ENCODE data around the gene CD70. TPM values are rescaled to one million over a fixed set of nuclear protein-coding genes. Genes with fewer than 3 reads are reported as not detected.
"Not testable (repeated sequence)": the region's sequence is repeated elsewhere in the genome, so short reads cannot be mapped to it uniquely, and the experiment has no call there.

The CD70 gene
- polyA plus RNA-seq, 1 donor: 0.72 TPM

DNA sequence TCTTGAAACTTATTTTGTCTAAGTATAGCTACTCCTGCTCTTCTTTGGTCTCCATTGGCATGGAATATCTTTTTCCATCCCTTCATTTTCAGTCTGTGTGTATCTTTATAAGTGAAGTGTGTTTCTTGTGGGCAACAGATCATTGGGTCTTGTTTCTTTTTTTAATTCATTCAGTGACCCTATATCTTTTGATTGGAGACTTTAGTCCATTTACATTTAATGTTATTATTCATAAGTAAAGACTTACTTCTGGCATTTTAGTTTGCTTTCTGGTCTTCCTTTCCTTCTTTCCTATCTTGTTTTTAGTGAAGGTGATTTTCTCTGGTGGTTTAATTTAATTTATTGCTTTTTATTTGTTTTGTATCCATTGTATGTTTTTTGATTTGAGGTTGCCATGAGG is 19.8 kb downstream of the CD70 start:
- DNase-seq (ENCODE audit: low read depth): no peak

GRCh38 chr19:6570764-6571163 is 20.2 kb downstream of the CD70 start:
- DNase-seq (ENCODE audit: low read depth): no peak

- DNase-seq (ENCODE audit: low read depth): no peak
Observed at GRCh38 chr19:6568816-6569215, 22.1 kb downstream of the CD70 start.

DNA sequence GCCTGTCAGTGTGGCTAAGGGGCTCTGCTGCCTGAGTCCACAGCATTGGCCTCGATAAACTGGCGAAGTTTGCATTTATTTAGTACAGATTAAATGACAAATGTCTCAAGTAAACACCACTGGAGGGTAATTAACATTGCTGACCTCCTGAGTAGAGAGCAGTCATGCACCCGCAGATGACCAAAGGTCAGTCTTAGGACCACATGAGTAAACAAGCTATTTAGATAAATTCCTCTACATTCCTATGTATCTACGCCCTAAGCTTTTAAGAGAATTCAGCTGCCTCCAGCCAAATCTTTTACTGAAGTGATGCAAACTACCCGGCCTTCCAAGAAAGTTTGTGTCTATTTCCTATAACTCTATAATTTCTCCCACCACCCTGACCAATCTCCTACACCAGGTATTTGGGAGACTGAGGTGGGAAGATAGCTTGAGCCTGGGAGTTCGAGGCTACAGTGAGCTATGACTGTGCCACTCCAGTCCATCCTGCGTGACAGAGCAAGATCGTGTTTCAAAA is 22.9 kb downstream of the CD70 start:
- no peak for DNase-seq (ENCODE audit: low read depth)

GRCh38 chr19:6566727-6567126 is 24.2 kb downstream of the CD70 start:
- not testable (repeated sequence) for DNase-seq (ENCODE audit: low read depth)

DNA sequence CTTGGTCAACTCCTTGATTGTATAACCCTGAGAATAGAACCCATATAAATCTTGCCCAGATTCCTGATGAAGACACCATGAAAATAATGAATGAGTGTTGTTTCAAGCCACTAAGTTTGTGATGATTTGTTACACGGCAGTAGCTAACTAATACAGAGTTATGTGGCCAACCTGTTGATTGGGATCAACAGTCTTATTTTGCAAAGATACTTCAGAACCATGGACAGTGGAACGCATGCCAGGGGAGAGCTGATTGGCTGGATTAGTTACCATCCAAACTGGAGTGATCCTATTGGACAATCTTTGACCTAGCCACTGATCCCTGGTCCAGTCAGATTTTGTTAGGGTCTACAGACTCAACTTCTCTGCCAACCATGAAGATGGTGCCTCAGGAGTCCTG is 26.6 kb downstream of the CD70 start:
- DNase-seq (ENCODE audit: low read depth): no peak

DNA sequence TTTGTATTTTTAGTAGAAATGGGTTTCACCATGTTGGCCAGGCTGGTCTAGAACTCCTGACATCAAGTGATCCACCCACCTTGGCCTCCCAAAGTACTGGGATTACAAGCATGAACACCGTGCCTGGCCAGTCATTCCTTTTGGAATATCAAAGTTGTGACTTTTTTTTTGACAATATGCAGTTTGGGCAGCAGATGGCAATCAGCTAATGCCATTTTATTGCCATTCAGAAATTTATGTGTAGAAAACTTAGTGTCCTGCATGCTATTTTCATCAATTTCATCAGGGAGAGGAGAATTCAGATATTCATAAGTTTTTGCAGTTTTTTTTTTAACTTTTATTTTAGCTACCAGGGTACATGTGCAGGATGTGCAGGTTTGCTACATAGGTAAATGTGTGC is 28.5 kb downstream of the CD70 start:
- not testable (repeated sequence) for DNase-seq (ENCODE audit: low read depth)

DNA sequence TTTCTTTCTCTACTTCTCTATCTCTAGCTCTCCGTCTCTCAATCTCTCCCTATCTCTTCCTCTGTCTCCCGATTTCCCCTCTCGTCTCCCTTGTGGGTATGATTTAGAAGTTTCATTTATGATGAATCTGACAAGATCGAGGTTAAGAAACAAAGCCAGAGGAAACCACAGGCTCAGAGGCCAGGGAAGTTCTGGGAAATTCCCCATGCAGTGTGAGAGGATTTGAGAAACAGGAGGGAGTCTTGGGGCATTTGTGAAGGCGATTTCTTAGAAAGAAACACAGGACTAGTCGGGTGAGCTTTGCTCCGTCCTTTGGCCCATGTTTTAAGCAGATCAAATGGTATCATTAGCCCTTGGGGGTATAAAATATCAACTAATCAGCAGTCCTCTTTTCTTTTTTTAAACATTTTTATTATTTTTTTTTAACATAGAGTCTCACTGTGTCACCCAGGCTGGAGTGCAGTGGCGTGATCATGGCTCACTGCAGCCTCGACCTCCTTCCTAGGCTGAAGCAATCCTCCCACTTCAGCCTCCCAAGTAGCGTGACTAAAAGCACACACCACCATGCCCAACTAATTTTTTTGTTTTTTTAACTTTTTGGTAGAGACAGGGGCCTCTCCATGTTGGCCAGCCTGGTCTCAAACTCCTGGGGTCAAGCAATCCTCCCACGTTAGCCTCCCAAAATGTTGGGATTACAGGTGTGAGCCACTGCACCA is 34.3 kb downstream of the CD70 start:
- DNase-seq (ENCODE audit: low read depth): no peak

DNA sequence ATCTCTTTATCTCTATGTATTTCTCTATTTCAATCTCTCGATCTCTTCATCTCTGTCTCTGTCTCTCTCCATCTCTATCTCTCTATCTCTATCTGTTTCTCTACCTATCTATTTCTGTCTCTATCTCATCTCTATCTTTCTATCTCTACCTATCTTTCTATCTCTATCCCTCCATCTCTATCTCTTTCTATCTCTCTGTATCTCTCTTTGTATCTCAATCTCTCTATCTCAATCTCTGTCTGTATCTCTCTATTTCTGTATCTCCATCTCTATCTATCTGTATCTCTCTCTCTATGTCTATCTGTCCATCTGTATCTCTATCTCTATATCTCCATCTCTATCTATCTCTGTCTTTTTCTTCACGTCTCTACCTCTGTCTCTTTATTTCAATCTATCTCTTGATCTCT is 34.9 kb downstream of the CD70 start:
- DNase-seq (ENCODE audit: low read depth): no peak

- no peak for DNase-seq (ENCODE audit: low read depth)
Observed at GRCh38 chr19:6551607-6552450, 39.1 kb downstream of the CD70 start.

- DNase-seq (ENCODE audit: low read depth): no peak
Observed at GRCh38 chr19:6551091-6551490, 39.9 kb downstream of the CD70 start.

DNA sequence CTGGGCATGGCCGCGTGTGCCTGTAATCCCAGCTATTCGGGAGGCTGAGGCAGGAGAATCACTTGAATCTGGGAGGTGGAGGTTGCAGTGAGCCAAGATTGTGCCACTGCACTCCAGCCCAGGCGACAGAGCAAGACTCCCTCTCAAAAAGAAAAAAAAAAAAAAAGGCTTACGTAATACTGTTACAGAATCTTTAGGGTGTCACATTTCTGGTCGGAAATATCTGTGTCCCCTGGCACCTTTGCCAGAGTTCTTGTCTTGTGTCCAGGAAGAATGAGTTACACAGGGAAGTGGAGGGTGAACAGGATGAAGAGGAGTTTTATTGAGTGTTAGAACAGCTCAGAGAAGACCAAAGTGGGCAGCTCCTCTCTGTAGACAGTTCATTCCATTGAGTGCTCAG is 40.3 kb downstream of the CD70 start:
- not testable (repeated sequence) for DNase-seq (ENCODE audit: low read depth)

DNA sequence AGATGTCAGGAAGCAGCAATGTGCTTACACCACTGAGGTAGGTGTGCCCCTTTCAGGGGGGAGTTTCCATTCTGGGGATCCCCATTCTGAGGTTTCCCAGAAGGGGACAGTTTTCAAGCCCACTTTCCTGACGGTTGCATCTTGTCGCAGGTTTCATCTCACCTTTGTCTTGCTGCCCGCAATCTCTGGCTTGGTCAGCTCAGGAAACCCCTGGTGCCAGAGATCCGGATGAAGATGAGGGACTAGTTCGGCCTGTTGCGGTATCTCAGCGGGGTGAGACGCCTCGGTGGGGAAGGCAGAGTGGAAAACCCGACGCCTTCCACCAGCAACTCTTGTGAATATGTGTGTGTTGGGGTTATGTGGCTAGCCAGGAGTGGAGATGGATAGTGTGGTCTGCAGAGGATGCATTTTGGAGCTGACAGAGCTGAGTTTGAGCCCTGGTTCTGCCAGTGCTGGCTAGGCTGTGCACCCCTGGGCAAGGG is 47.0 kb downstream of the CD70 start:
- DNase-seq (ENCODE audit: low read depth): no peak

- DNase-seq (ENCODE audit: low read depth): no peak
Observed at GRCh38 chr19:6540918-6541689, 49.8 kb downstream of the CD70 start.

GRCh38 chr19:6539514-6539913 is 51.4 kb downstream of the CD70 start:
- no peak for DNase-seq (ENCODE audit: low read depth)

Other genes starting within 250 kb of the CD70 start
- 50.1 TPM for gene CLPP, start 229.6 kb downstream of the CD70 start, polyA plus RNA-seq (ENCODE audit: insufficient read length)
- 94.8 TPM for gene ALKBH7, start 218.4 kb downstream of the CD70 start, polyA plus RNA-seq (ENCODE audit: insufficient read length)
- gene PSPN, start 215.2 kb downstream of the CD70 start, polyA plus RNA-seq (ENCODE audit: insufficient read length): 1.1 TPM
- gene GTF2F1, start 198.0 kb downstream of the CD70 start, polyA plus RNA-seq (ENCODE audit: insufficient read length): 59.2 TPM
- 174 TPM for gene KHSRP, start 166.3 kb downstream of the CD70 start, polyA plus RNA-seq (ENCODE audit: insufficient read length)
- gene SLC25A41, start 157.4 kb downstream of the CD70 start, polyA plus RNA-seq (ENCODE audit: insufficient read length): 0.23 TPM
- gene SLC25A23, start 131.4 kb downstream of the CD70 start, polyA plus RNA-seq (ENCODE audit: insufficient read length): 34.2 TPM
- gene CRB3, start 126.9 kb downstream of the CD70 start, polyA plus RNA-seq (ENCODE audit: insufficient read length): not detected
- gene DENND1C, start 109.4 kb downstream of the CD70 start, polyA plus RNA-seq (ENCODE audit: insufficient read length): 0.63 TPM
- 0.57 TPM for gene TUBB4A, start 88.8 kb downstream of the CD70 start, polyA plus RNA-seq (ENCODE audit: insufficient read length)
- gene TNFSF9, start 60.1 kb downstream of the CD70 start, polyA plus RNA-seq (ENCODE audit: insufficient read length): 0.92 TPM
- gene TNFSF14, start 79.0 kb upstream of the CD70 start, polyA plus RNA-seq (ENCODE audit: insufficient read length): 0.11 TPM
- 3.4 TPM for gene C3, start 129.5 kb upstream of the CD70 start, polyA plus RNA-seq (ENCODE audit: insufficient read length)
- 28.3 TPM for gene GPR108, start 146.4 kb upstream of the CD70 start, polyA plus RNA-seq (ENCODE audit: insufficient read length)
- gene TRIP10, start 148.5 kb upstream of the CD70 start, polyA plus RNA-seq (ENCODE audit: insufficient read length): 58.5 TPM
- gene SH2D3A, start 176.3 kb upstream of the CD70 start, polyA plus RNA-seq (ENCODE audit: insufficient read length): 1.2 TPM
- 1.6 TPM for gene VAV1, start 181.6 kb upstream of the CD70 start, polyA plus RNA-seq (ENCODE audit: insufficient read length)